Naive thymus-derived CD8-positive, alpha-beta T cell (primary cell): ENCODE results near the gene TET1. TPM values are rescaled to one million over a fixed set of nuclear protein-coding genes. Genes with fewer than 3 reads are reported as not detected.
"Not testable (repeated sequence)": the region's sequence is repeated elsewhere in the genome, so short reads cannot be mapped to it uniquely, and the experiment has no call there.

Experiments
- ATAC-seq, 2 donors: fragments of 150-1000 bp; cut with Tn5 transposase in 1 of 2; sonication (Bioruptor Pico), chemical (Tn5 transposase) in 1 of 2; 1 replicate in 1 of 2; 2 replicates in 1 of 2; pipeline ENCODE4 v1.10.0; 2021; ENCODE audit warnings: mild to moderate bottlenecking in 2 of 2, moderate library complexity in 2 of 2
- POLR2A ChIA-PET: fragments of 350-600 bp; sonication (Branson Sonifier 250); formaldehyde crosslinking; loops from one replicate; lab custom pipeline; 2021; ENCODE audit warnings: antibody characterized with exemption; lab: Charles Lee
- DNase-seq, 10 donors: peaks; one replicate each; pipeline versions ENCODE4 v3.0.0 to v3.0.0-alpha.2; 2020 to 2022
- H3K27ac Mint-ChIP-seq, 10 donors: one replicate each; pipeline ENCODE4 v1.8.0; 2020 to 2022; ENCODE audit warnings: mild to moderate bottlenecking in 10 of 10, mixed read lengths in 10 of 10, moderate library complexity in 4 of 10, inconsistent platforms in 1 of 10
- H3K27me3 Mint-ChIP-seq, 5 donors: one replicate each; pipeline ENCODE4 v1.8.0; 2021 to 2022; ENCODE audit warnings: mixed read lengths in 5 of 5
- H3K36me3 Mint-ChIP-seq, 3 donors: one replicate each; pipeline ENCODE4 v1.8.0; 2020 to 2022; ENCODE audit warnings: mixed read lengths in 3 of 3, mild to moderate bottlenecking in 2 of 3, inconsistent platforms in 1 of 3
- H3K4me1 Mint-ChIP-seq, 4 donors: one replicate each; pipeline ENCODE4 v1.8.0; 2021 to 2022; ENCODE audit warnings: mixed read lengths in 4 of 4
- H3K4me3 Mint-ChIP-seq, 10 donors: one replicate each; pipeline ENCODE4 v1.8.0; 2020 to 2022; ENCODE audit warnings: mild to moderate bottlenecking in 10 of 10, mixed read lengths in 10 of 10, moderate library complexity in 6 of 10, inconsistent platforms in 1 of 10
- H3K9me3 Mint-ChIP-seq, 9 donors: one replicate each; pipeline ENCODE4 v1.8.0; 2020 to 2022; ENCODE audit warnings: mixed read lengths in 9 of 9, mild to moderate bottlenecking in 3 of 9, inconsistent platforms in 1 of 9, moderate library complexity in 1 of 9
- polyA plus RNA-seq, 3 donors: library from polyadenylated mRNA; unstranded; fragments of 300-500 nt; fragmentation: Illumina TruSeq; gene quantifications; one replicate each; pipeline ENCODE4 v1.2.3, GENCODE V29; 2021
- total RNA-seq, 8 experiments: library from RNA in 2 of 8; stranded (reverse) in 2 of 8; gene quantifications; one replicate each; pipeline ENCODE4 v1.2.3 and lab custom pipeline; 2021 to 2026

The TET1 gene
- total and polyA plus RNA-seq, 5 experiments from 2014 or later, result 1.5 to 3.2 (median 2.0) TPM

GRCh38 chr10:68625316-68625921 lies 65.3 kb downstream of the TET1 start:
- H3K36me3 Mint-ChIP-seq, result peaks cover 0 to 2% (median 0%) of the 10 kb centered on the region in 3 donors
- no peaks in the 10 kb centered on the region for H3K9me3 Mint-ChIP-seq
- POLR2A ChIA-PET, result no interaction called here
- ATAC-seq, result peak in 1 of 2 donors; percentile 30
- DNase-seq, result peak in 1 of 10 donors; percentile 21
- H3K27me3 Mint-ChIP-seq, result no peaks in the 10 kb centered on the region
- H3K4me3 Mint-ChIP-seq, result peak overlapping the region; percentile 22 to 74 (median 55)
- H3K27ac Mint-ChIP-seq, result peak overlapping the region in 9 of 10 donors; percentile 31 to 82 (median 64)
- peaks cover 15 to 48% (median 42%) of the 10 kb centered on the region in 4 donors for H3K4me1 Mint-ChIP-seq

GRCh38 chr10:68628576-68629127 lies 68.5 kb downstream of the TET1 start:
- peak; percentile 75 to 83 for ATAC-seq
- POLR2A ChIA-PET, result no interaction called here
- DNase-seq, result peak in 8 of 10 donors; percentile 9 to 64 (median 37)

GRCh38 chr10:68632271-68632560 lies 72.1 kb downstream of the TET1 start:
- DNase-seq, ATAC-seq, H3K36me3 Mint-ChIP-seq, H3K4me3 Mint-ChIP-seq, H3K9me3 Mint-ChIP-seq, POLR2A ChIA-PET, H3K27me3 Mint-ChIP-seq: not testable (repeated sequence)
- Mint-ChIP-seq H3K4me1 (peaks cover 12 to 27% (median 22%) of the 10 kb centered on the region in 4 donors), H3K27ac (peak overlapping the region in 1 of 10 donors; percentile 71)

More at GRCh38 chr10:68628576-68629127, 68.5 kb downstream of the TET1 start:
- H3K9me3 Mint-ChIP-seq, result no peaks in the 10 kb centered on the region
- H3K4me3 Mint-ChIP-seq, result peak overlapping the region in 8 of 10 donors; percentile 19 to 61 (median 50)
- H3K36me3 Mint-ChIP-seq, result peaks cover 0 to 4% (median 0%) of the 10 kb centered on the region in 3 donors
- H3K27me3 Mint-ChIP-seq, result no peaks in the 10 kb centered on the region
- H3K27ac Mint-ChIP-seq, result peak overlapping the region in 4 of 10 donors; percentile 5 to 83 (median 41)
- H3K4me1 Mint-ChIP-seq, result peaks cover 15 to 46% (median 37%) of the 10 kb centered on the region in 4 donors

DNA sequence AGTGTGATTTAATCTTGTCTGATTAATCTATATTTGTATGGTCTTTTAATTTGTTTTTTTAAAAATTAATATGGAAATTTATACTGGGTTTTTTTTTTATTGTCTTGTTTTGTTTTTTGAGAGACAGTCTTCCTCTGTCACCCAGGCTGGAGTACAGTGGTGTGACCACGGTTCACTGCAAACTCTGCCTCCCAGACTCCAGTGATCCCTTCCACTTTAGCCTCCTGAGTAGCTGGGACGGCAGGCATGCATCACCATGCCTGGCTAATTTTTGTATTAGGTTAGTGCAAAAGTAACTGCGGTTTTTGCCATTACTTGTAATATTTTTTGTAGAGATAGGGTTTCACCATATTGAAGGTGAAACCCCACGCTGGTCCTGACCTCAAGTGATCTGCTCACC lies 73.1 kb downstream of the TET1 start:
- Mint-ChIP-seq H3K36me3 (peaks cover 0 to 7% (median 3%) of the 10 kb centered on the region in 3 donors), H3K27me3 (no peaks in the 10 kb centered on the region), H3K4me3 (no peak overlapping the region), H3K9me3 (no peaks in the 10 kb centered on the region), H3K4me1 (peaks cover 11 to 23% (median 17%) of the 10 kb centered on the region in 4 donors), H3K27ac (no peak overlapping the region)
- ATAC-seq, result no peak
- POLR2A ChIA-PET, result interaction anchor here (0.7 kb wide), 1 partner anchor 41 kb away, joined by 3 read pairs; no protein-coding TSS in a partner anchor
- DNase-seq, result no peak

DNA sequence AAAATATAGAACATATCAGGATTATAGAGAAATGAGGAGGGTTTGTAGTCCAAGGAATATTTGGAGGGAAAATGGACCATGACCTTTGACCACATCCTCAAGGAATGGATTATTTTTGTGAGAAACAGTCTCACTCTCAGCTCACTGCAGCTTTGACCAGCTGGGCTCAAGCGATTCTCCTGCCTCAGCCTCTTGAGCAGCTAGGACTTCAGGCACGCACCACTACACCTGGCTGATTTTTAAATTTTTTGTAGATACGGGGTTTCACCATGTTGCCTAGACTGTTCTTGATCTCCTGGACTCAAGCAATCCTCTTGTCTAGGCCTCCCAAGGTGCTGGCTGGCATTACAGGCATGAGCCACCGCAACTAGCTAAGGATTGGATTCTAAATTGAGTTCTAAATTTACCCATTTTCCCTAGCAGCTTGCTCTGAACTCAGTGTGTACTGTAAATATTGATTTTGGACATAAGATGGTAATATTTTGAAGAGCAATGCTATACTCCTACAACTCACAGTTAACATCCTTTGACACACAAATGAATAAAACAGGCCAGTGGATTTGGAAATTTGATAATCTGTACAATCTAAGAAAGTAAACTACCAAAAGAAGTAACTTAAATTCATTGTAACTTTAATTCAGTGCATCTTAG lies 73.8 kb downstream of the TET1 start:
- Mint-ChIP-seq H3K27me3 (no peaks in the 10 kb centered on the region), H3K9me3 (no peaks in the 10 kb centered on the region), H3K4me1 (peaks cover 7 to 16% (median 11%) of the 10 kb centered on the region in 4 donors), H3K27ac (peak overlapping the region in 3 of 10 donors; percentile 7 to 74 (median 68)), H3K36me3 (peaks cover 0 to 7% (median 5%) of the 10 kb centered on the region in 3 donors), H3K4me3 (no peak overlapping the region)
- ATAC-seq (no peak), DNase-seq (no peak)
- POLR2A ChIA-PET, result no interaction called here

DNA sequence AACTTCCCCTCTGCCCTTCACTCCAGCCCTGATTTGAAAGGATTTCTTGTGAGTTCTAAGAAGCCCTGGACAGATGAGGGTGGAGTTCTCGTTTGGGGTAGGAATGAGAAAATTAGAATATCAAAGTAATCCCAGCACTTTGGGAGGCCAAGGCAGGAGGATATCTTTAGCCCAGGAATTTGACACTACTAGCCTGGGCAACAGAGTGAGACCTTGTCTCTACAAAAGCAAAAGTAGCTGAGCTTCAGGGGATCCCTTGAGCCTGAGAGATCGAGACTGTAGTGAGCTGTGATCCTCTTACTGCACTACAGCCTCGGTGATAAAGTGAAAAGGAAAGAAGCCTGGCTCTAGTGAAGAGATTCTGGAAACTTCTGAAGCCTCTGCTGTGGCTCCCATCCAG lies 76.2 kb downstream of the TET1 start:
- POLR2A ChIA-PET, result no interaction called here
- peaks cover 0 to 4% (median 2%) of the 10 kb centered on the region in 4 donors for H3K4me1 Mint-ChIP-seq

DNA sequence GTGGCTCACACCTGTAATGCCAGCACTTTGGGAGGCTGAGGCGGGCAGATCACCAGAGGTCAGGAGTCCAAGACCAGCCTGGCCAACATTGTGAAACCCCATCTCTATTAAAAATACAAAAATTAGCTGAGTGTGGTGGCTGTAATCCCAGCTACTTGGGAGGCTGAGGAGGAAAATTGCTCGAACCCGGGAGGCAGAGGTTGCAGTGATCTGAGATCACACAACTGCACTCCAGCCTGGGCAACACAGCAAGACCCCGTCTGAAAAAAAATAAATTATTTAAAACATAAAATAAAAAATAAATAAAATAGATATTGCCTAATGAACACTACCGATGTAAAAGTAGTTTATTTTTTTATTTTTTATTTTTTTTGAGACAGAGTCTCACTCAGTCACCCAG lies 83.4 kb downstream of the TET1 start:
- H3K4me3 Mint-ChIP-seq, H3K27me3 Mint-ChIP-seq, H3K4me1 Mint-ChIP-seq, ATAC-seq, H3K27ac Mint-ChIP-seq, DNase-seq, H3K9me3 Mint-ChIP-seq: not testable (repeated sequence)
- H3K36me3 Mint-ChIP-seq, result peaks cover 13 to 35% (median 33%) of the 10 kb centered on the region in 3 donors
- POLR2A ChIA-PET, result interaction anchor here (0.7 to 1.0 kb wide), 2 partner anchors 42 to 311 kb away, joined by 3 to 6 read pairs; partner anchors contain the start of gene HNRNPH3

More for the DNA sequence above, 76.2 kb downstream of the TET1 start:
- Mint-ChIP-seq H3K27me3 (no peaks in the 10 kb centered on the region), H3K27ac (peak overlapping the region in 2 of 10 donors; percentile 6 to 32), H3K36me3 (peaks cover 0 to 10% (median 9%) of the 10 kb centered on the region in 3 donors), H3K9me3 (no peaks in the 10 kb centered on the region), H3K4me3 (no peak overlapping the region)
- ATAC-seq (no peak), DNase-seq (no peak)

DNA sequence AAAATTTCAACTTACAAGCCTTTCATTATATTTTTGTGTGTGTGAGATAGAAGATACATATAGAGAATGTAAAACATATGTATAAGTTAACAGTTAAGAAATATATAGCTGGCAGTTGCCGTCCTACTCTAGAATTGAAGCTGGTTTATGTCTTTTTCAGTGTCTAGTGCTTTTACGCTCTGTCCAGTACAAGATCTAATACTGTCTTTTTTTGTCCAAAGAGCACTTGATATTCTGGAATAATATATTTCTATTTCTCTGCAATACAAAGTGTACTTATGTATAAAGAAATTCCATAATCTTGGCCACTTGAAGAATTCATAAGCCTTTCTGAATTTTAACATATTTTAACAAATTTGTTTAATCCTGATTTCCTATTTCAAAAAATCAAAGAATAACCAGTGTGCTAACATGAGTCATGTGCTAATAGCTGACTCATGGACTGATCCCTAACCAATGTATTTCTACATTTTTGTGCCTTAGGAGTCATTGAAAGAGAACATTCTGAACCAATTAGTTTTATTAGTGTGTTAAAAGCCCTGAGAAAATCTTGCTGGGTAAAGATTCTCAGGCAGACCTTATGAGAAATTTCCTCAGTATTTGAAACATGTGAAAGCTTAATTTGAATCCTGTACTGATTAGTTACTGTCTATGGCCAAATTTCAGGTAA lies 87.7 kb downstream of the TET1 start:
- DNase-seq (no peak), ATAC-seq (no peak)
- peaks cover 13 to 41% (median 30%) of the 10 kb centered on the region in 3 donors for H3K36me3 Mint-ChIP-seq
- H3K9me3 Mint-ChIP-seq, result no peaks in the 10 kb centered on the region
- no peaks in the 10 kb centered on the region for H3K27me3 Mint-ChIP-seq
- H3K4me1 Mint-ChIP-seq, result peaks cover 4 to 10% (median 6%) of the 10 kb centered on the region in 4 donors
- POLR2A ChIA-PET, result no interaction called here
- no peak overlapping the region for H3K4me3 Mint-ChIP-seq
- H3K27ac Mint-ChIP-seq, result no peak overlapping the region

- ATAC-seq, result no peak
- H3K9me3 Mint-ChIP-seq, result no peaks in the 10 kb centered on the region
- H3K4me3 Mint-ChIP-seq, result no peak overlapping the region
- POLR2A ChIA-PET, result no interaction called here
- no peaks in the 10 kb centered on the region for H3K4me1 Mint-ChIP-seq
- peaks cover 0 to 25% (median 11%) of the 10 kb centered on the region in 3 donors for H3K36me3 Mint-ChIP-seq
- H3K27me3 Mint-ChIP-seq, result no peaks in the 10 kb centered on the region
- DNase-seq, result no peak
- no peak overlapping the region for H3K27ac Mint-ChIP-seq
Observed at GRCh38 chr10:68655620-68656126, 95.5 kb downstream of the TET1 start.

GRCh38 chr10:68665841-68666240 lies 105.7 kb downstream of the TET1 start:
- DNase-seq, result no peak
- Mint-ChIP-seq H3K9me3 (no peaks in the 10 kb centered on the region), H3K4me3 (no peak overlapping the region), H3K27me3 (no peaks in the 10 kb centered on the region), H3K36me3 (peaks cover 6 to 38% (median 19%) of the 10 kb centered on the region in 3 donors), H3K27ac (no peak overlapping the region), H3K4me1 (no peaks in the 10 kb centered on the region)
- ATAC-seq, result no peak
- POLR2A ChIA-PET, result no interaction called here

DNA sequence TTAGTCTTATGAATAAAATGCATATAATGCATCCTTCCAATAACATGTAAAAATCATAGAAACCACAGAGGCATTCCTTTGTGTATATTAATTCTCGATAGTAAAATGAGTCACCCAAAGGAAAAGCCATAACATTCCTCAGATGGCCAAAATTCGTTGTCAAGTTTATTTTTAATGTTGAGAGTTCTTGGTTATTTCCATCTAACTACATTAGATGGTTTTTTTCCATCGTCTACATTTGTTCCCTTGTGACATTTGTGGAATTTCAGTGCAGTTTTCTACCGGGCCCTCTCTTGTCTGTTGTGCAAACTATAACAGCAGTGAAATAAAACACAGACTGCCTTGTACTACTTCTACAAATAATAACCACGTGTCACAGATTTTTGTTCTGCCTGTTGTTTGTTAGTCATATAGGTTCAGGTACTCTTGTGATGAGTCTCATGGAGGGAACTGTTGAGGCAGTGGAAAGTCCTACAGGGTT lies 106.2 kb downstream of the TET1 start:
- H3K4me3 Mint-ChIP-seq, result no peak overlapping the region
- POLR2A ChIA-PET, result no interaction called here

GRCh38 chr10:68668231-68668630 lies 108.1 kb downstream of the TET1 start:
- peaks cover 0 to 4% (median 0%) of the 10 kb centered on the region in 4 donors for H3K4me1 Mint-ChIP-seq
- H3K27me3 Mint-ChIP-seq, result no peaks in the 10 kb centered on the region
- ATAC-seq (no peak), DNase-seq (no peak)
- H3K36me3 Mint-ChIP-seq, result peaks cover 13 to 48% (median 21%) of the 10 kb centered on the region in 3 donors
- POLR2A ChIA-PET, result no interaction called here
- H3K27ac Mint-ChIP-seq, result peak overlapping the region in 1 of 10 donors; percentile 51
- no peaks in the 10 kb centered on the region for H3K9me3 Mint-ChIP-seq
- H3K4me3 Mint-ChIP-seq, result no peak overlapping the region

More for the DNA sequence above, 106.2 kb downstream of the TET1 start:
- Mint-ChIP-seq H3K4me1 (peaks cover 0 to 3% (median 0%) of the 10 kb centered on the region in 4 donors), H3K9me3 (no peaks in the 10 kb centered on the region), H3K27ac (no peak overlapping the region), H3K36me3 (peaks cover 6 to 42% (median 19%) of the 10 kb centered on the region in 3 donors), H3K27me3 (no peaks in the 10 kb centered on the region)
- DNase-seq, result no peak
- no peak for ATAC-seq
